ENCODE data around the gene C5.
A peak's percentile ranks its signal among the peaks of the same experiment; 100 is the strongest.
"Not testable (repeated sequence)": the region's sequence is repeated elsewhere in the genome, so short reads cannot be mapped to it uniquely, and the experiment has no call there.

Gene C5

DNA sequence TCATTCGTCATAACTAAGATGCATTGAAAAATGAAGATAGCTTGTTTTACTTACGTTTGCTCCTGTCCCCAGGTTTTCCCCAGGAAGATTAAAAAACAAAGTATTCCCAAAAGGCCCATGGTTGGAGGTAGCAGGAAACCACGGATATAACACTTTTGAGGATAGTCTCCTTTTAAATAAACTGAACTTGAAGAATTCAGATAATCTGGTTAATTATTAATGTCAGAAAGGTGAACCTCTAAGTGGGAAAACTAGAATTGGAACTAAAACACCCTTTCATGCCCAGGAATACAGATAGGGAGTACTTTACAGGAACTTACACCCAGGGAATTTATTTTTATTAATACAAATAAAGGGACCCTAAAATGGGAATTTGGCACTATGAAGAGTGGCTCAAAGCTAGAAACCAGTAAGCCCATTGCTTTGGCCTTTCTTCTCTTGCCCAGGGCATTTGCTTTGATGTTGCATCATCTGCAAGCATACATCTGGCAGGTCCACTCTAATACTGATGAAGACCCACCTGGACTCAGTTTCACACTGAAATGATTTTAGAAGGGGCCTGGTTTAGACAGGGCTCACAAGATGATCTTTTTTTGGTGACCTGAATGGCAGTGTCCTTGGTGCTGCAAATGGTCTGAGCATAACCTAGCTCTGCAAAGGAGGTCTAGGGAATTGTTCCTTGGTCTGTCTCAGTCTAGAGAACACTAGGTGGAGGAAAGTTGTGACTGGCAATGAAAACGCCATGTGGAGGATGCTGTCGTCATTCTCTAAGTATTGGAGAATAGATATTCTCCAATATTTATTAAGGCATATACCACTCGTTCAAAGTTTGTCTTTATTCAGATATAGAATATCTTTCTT is at the start of gene C5:
Gene C5 (minus strand): TSS at position 148 of the 861 bp plus-strand sequence. CDS start 29 bp downstream, at position 119.
- no peak for DNase-seq

DNA sequence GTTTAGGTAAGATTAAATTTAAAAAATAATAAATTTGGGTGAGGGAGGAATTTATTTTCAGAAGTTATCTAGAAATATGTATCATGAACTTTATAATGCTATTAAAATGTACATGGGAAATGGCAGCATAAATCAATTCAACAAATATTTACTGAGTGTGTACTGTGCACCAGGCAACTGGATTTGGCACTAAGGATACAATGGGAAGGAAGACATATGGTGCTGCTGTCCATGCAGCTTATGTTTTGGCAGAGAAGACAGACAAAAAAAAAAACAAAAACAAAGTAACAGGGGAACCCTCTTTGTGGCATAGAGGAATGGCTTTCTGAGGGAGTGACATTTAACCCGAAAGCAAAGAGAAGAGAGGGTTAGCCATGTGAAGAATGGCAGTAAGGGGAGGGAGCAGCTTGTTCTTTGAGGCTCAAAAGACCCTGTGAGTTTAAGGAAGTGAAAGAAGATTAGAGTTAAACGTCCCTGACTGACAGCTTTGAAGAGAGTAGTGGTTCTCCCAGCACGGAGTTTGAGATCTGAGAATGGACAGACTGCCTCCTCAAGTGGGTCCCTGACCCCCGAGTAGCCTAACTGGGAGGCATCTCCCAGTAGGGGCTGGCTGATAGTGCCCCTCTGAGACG is 48.6 kb upstream of the C5 start:
- DNase-seq = no peak

DNA sequence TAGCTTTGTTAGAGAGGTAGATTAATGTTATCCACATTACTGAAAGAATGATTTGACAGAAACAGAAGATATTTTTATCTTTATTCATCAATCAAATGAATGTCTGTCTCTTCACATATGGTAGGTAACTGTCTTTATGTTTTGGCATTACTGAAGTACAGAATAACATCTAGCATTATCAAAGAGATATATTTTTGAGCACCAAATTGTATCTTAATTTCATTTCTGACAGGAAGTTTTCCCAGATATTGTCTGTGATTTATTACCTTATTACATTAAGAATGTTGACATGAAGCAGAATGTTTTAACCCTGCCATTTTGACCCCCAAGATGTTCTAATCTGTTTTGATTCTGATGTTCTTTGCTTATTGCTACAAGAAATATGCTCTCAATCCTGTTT is 45.0 kb upstream of the C5 start:
- DNase-seq = no peak

DNA sequence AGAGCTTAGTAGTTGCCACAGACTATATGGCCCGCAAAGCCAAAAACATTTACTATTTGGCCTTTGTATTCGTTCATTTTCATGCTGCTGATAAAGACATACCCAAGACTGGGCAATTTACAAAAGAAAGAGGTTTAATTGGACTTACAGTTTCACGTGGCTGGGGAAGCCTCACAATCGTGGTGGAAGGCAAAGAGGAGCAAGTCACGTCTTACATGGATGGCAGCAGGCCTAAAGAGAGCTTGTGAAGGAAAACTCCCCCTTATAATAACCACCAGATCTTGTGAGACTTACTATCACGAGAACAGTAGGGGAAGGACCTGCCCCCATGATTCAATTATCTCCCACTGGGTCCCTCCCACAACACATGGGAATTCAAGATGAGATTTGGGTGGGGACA is 40.7 kb upstream of the C5 start:
- not testable (repeated sequence) for DNase-seq

DNA sequence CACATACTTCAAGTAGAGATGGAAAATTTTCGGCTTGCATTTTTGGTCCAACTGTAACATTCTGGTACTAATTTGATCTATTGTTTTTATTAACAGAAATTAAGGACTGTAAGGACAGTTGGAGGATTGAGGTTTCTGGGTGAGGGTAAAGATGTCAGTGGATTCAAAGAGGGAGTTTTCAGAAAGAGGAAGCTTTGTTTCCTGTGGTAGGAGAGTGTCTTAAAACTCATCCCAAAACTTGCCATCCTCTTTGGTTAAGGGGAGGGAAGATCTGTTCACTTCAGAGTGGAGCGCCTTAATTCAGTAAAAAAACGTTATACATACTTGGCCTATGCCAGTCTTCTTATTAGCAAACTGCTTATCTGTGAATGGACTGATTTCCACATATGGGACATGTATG is 38.5 kb upstream of the C5 start:
- DNase-seq = no peak

DNA sequence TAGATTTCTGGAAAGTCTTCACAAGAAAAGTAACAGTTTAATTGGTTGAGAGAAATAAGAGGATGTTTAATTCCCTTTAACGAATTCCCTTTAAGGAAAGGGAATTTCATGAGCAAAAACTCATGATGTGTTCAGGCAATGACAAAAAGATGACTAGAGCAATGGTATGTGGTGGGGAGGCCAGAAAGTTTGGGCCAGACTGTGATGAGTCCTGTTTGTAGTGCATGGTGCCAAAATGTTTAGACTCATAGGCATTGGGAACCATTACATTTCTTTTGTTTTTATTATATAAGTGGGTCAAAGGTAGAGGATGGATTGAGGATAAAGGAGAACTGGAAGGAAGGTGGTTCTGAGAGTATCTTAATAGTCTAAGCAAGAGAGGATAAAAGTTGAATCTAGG is 35.6 kb upstream of the C5 start:
- no peak for DNase-seq

DNA sequence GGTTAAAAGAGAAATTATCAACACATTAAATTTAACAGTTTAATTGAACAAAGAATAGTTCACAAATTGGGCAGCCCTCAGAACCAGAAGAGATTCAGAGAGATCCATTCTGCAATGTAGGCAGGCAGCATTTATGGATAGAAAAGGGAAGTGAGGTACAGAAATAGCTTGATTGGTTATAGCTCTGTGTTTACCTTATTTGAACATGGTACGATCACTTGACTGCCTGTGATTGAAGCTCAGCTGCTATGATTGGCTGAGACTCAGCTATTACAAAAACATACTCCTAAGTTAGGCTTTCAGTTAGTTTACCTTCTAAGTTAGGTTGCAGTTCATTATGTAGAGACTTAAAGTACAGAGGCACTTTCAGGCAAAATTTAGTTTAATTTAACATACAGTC is 32.0 kb upstream of the C5 start:
- DNase-seq = no peak

DNA sequence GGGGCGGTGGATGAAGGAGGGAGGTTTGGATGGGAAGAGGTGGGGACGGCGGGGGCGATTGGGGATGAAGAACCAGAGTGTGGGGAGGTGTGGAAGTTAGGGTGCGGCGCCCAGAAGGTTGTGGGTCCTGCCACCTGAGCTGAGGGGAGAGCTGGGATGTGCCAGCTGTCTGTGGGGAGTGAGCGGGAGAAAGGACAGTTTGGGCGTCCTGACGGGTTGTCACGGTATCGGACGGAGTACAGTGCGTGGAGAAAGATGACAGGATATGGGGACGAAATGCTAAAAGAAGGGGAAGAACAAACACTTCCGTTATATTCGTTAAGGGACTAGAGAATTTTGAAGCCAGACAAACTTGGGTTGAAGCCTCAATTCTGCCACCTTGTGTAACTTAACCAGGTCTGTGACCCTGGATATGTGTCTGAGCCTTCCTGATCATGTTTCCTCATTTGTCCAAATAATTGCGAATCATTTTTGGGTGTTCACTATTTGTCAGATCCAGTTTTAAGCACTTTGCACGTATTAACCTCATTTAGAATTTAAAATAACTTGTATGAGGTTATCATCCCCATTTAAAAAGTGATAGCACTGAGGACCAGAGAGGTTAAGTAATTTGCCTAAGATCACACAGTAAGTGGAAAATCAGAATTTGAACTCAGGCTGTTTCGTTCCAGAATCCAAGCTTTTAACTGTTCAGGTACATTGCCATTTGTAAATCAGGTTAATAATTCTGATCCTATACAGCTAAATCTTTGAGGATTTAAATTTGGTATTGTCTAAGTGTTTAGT is 25.4 kb upstream of the C5 start:
- DNase-seq = no peak

DNA sequence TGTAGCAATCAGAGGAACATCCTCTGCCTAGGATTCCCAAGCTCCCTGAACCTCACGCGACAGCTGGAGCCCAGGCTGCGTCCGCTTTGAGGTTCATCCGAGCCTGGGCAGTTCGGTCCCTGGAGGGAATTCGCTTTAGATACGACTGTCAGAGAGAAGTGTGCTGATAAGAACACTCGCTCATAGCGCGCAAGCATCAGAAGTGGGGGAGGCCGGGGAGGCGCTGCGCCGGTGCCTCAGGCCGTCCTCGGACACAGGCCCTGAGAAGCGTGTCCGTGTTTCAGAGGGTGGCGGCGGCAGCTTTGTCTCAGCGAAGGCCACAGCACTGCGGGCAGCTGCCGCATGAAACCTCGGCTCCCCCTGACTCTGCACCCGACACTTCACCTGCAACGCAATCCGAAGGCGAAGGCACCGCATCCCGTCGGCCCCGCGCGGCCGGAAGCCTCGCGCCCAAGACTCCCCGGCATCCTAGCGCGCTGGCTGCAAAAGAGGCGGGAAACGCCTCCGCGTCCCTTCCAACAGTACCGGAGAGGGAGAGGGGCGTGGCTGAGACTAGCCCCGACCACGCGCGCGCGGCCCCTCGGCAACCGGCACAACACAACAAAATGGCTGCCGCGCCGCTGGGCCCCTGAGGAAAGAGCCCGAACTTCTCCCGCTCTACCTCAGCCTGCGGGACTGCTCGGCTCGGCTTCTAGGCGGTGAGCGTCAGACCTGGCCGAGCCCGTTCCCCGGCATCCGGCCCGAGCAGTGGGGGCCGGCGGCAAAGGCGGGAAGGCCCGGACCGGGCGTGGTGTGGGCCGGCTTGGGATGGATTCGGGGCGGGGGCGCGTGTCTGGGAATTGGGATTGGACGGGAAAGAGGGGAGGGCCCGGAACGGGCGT is 24.5 kb upstream of the C5 start, which contains the start of gene CNTRL:
Gene CNTRL (plus strand): TSS at position 586 of the 881 bp plus-strand sequence. CDS start 13,372 bp downstream, outside the sequence.
- DNase-seq = peak; percentile 78

DNA sequence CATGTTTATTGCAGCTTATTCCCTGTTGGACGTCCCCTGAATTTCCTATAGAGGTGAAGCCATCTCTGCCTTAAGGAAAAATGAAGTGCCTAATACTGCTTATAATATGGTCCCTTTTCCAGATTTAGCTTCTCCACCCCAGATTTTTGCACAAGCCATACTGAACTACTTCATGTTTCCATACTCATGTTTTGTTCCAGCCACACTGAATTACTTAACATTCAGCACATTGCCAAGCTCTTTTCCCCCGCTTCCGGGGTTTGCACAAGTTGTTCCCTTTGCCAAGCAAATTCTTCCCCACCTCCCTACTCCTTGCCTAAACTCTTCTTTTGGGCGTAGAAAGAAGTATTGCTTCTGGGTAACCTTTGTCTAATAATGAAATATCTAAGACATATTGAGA is 23.0 kb upstream of the C5 start:
- DNase-seq = no peak

DNA sequence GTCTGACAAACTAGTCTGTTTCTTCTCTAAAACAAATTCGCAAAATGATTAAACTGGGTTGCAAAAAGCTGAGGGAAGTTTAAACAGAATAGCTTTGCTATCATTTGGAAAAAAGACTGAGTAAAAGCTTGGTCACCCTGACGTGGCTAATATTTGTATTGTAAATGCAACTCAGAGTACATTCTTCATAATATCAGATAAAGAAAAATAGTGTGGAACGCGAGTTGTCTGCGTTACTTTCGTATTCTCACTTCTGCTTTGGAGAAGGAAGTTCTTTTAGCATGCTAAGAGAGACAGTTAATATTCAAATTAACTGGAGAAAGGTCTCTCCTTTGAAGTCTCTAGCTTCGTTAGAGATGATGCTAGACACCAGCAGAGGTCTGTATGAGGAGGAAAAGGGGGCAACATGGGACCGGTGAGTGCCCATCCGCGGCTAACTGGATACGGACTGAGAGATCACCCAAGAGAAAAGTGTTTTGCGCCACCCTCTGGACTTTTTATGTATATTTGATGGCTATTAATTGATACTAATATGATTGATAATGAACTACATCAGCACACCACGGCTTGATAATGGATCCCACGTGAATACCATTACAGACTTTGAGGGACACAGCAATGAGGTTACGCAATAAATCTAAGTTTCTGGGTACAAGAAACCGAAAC is 21.8 kb upstream of the C5 start:
- DNase-seq = peak; percentile 32

DNA sequence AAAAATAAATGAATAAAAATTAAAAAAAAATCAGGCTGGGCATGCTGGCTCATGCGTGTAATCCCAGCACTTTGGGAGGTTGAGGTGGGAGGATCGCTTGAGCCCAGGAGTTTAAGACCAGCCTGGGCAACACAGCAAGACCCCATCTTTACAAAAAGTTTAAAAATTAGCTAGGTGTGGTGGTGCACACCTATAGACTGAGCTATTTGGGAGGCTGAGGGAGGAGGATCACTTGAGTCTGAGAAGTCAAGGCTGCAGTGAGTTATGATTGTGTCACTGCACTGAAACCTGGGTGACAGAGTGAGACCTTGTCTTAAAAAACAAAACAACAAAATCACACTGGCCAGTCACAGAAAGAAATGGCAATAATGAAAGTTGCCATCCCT is 21.3 kb upstream of the C5 start:
- no peak for DNase-seq

DNA sequence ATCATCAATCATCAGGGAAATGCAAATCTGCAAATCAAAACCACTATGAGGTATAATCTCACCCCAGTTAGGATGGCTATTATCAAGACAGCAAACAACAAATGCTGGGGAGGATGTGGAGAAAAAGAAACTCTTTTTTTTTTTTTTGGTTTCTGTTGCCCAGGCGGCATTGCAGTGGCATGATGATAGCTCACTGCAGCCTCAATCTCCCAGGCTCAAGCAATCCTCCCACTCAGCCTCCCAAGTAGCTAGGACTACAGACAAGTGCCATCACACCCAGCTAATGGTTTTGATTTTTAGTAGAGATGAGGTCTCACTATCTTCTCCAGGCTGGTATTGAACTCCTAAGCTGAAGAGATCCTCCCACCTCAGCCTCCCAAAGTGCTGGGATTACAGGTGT is 19.3 kb upstream of the C5 start:
- DNase-seq = no peak

DNA sequence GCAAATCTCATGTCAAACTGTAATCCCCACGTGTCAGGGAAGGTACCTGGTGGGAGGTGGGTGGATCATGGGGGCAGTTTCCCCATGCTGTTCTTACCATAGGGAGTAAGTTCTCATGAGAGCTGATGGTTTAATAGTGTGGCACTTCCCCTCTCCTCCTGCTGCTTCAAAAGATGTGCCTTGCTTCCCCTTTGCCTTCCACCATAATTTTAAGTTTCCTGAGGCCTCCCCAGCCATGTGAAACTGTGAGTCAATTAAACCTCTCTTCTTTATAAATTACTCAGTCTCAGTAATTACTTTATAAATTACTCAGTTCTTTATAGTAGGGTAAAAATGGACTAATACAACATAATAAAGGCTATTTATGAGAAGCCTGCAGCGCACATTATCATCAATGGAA is 17.6 kb upstream of the C5 start:
- no peak for DNase-seq

DNA sequence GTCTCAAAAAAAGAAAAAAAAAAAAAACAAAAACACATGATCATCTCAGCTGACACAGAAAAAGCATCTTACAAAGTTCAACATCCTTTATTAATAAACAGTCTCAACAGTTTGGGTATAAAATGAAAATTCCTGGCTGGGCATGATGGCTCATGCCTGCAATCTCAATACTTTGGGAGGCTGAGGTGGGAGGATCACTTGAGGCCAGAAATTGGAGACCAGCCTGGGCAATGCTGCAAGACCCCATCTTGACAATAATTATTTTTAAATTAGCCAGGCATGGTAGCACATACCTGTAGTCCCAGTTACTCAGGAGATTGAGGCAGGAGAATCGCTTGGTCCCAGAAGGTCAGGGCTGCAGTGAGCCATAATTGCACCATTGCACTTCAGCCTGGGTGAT is 16.8 kb upstream of the C5 start:
- no peak for DNase-seq

DNA sequence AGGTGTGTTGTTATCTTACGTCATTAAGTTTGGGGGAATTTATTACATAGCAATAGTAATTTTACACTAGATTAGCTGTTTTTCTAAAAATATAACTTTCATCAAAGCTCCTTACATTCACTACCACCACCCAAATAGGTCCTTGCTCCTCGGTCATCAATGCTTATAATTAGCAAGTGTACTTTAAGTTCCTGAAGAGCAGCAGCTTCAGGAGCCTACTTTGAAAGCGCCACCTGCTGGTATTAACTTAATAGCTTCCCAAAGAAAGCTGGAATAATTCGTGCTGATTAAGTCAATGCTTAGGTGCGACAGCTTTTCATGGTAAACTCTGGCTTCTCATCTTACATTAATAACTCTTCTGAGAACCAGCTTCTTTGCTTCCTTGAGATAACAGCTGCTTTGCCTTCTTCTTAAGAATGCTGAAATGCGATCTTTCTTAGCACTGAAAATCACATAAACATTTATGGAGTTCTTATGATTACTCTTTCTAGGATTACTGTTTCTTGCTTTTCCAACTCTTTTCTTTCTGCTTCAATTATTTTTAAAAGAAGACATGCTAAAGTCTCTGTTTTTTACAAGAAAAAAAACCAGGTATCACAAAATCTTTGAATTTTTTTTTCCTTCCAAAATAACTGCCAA is 10.0 kb upstream of the C5 start:
- no peak for DNase-seq

DNA sequence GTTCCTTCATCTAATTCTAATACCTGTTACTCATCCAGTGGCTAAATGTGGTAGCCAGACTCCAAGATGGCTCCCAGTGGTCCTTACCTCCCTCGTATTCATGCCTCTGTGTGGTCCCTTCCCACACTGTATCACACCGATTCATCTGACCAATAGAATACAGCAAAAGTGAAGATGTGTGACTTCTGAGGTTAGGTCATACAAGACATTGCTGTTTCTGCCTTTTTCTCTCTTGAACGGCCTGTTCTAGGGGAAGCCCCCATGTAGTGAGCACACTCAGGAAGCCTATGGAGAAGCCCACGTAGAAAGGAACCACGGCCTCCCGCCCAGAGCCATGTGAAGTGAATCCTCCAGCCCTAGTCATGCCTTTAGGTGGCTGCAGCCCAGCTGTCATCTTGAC is 9.4 kb upstream of the C5 start:
- no peak for DNase-seq

DNA sequence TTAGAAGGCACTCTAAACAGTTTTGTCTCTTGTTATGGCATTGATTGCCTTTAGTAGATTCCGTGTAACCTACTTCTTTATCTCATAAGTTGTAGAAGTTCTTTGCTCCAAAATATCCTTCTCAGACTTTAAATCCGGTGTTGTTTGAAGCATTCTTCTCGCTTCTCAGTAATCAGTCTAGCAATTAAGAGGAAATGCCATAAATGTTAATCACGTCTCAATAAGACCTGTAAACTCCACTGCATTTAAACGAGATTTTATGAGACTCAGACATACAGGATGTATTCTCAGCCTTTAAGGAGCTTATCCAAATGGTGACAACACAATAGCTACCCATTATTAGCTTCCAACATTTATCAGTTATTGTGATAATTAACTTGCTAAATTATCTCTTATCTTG is 7.7 kb upstream of the C5 start:
- DNase-seq = no peak

DNA sequence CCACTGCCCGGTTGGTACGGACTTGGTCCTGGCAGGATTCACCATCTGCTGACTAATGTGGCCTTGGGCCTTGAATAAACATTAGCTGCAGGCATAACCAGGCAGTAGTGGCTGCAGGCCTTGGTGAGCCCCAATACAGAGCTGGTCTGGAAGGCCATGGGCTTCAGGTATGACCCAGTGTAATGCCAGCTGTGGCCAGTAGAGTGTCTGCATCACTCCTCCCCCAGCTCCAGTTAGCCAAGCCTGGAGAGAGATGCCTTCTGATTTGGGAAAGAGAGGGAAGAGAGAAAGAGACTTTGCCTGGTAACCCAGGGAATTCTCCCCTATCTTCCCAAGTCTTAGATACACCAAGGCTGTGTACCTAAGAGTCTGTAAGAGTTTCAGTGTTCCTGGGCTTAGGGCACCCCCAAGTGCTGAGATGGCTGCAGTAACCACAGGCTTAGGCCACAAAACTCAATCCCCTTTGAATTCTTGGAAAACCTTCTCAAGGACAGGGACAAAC is 5.6 kb upstream of the C5 start:
- DNase-seq = no peak

DNA sequence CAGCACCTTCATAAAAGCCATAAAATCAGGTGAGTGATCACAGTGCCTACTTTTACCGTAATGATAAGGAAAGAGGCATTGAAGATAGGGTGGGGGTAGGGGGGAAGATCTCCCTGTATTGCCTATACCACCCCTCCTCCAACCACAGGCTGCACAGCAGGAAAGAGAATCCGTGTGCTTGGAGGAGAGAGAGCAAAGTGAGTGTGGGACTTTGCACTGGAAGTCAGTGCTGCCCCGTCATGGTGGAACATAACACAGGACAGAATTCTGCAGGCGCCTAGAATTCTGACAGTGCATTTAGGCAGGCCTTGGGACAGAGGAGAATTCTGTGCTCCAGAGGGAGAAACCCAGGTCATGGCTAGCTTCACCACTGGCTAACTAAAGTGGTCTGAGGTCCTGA is 3.5 kb upstream of the C5 start:
- no peak for DNase-seq

DNA sequence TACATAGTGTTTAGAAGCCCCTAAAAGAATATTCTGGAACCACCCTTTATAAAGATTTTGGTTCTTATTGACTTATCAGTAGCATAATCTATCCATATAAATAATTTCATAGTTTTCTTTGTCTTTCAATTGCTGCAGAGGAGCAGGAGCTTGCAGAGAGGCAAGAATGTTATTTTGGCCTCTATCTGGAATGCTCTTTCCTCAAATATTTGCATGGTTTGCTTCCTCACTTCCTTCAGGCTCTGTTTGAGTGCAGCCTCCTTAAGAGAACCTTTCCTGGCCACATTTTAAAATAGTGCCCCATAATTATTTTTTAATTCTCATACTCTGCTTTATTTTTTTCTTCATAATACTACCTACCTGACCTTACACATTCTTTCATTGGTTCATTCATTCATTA is 1.5 kb downstream of the C5 start:
- DNase-seq = no peak

All from SIG-M5 (cell line).